Uterus (tissue), 2 donors: Measurements from ENCODE around the gene ZKSCAN2.

Experiments used
- CTCF ChIP-seq, 4 experiments: fragments of 200-600 bp in 2 of 4; fragments of 450-650 bp in 2 of 4; sonication (generic) in 2 of 4; IDR thresholded peaks; one replicate each; pipeline ENCODE4 v1.5.1; 2016 to 2019; ENCODE audit warnings: antibody characterized with exemption in 4 of 4, mild to moderate bottlenecking in 2 of 4, moderate library complexity in 1 of 4
- POLR2A ChIP-seq, 2 donors: fragments of 450-650 bp; IDR thresholded peaks; one replicate each; pipeline ENCODE4 v1.6.1; 2016; ENCODE audit warnings: antibody characterized with exemption in 2 of 2, mild to moderate bottlenecking in 1 of 2, moderate library complexity in 1 of 2

DNA sequence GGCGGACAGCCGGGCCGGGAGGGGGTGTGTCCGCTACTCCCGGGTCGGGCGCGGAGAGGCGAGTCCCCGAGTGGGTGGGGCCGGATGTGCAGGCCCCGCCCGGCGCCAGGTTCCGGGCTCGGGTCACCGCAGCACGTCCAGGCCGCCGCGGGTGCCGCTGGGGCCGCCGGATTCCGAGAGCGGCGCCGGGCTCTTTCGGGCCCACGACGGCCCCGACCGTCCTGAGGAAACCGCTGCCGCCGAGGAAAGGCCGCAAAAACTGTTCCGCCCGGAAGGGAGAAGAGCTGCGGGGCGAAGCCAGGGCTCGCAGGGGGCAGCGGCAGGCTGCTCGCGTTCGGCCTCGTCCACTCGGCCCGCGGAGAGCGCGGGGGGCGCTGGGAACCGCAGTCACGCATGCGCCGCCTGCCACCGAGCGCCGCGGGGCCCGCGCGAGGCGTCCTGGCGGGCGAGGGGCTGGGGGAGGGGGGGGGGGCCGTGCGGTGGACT lies at the start of gene ZKSCAN2:
- TF ChIP-seq CTCF (IDR thresholded peaks at IDR 0.05): peak in 2 of 4 experiments; percentile 4 to 11
- peak; percentile 49 to 88 for TF ChIP-seq POLR2A (IDR thresholded peaks at IDR 0.05)
